Middle frontal gyrus (tissue), 1 donor: ENCODE measurements around the gene ARHGEF33.

Experiments used
- DNase-seq: peaks from one replicate; pipeline ENCODE4 v3.0.0-alpha.2; 2015; ENCODE audit warnings: low spot score; ENCODE audit errors: extremely low spot score

ARHGEF33 gene

GRCh38 chr2:38959938-38960608 is 70.4 kb downstream of the ARHGEF33 start:
- peak; percentile 31 for DNase-seq

GRCh38 chr2:38960609-38961320 is 71.1 kb downstream of the ARHGEF33 start:
- no peak for DNase-seq

- DNase-seq = no peak
Observed at GRCh38 chr2:38966006-38966405, 76.3 kb downstream of the ARHGEF33 start.

- no peak for DNase-seq
Observed at GRCh38 chr2:38966678-38967077, 77.0 kb downstream of the ARHGEF33 start.

- DNase-seq = no peak
Observed at GRCh38 chr2:38968021-38968420, 78.3 kb downstream of the ARHGEF33 start.

GRCh38 chr2:38971377-38971776 is 81.7 kb downstream of the ARHGEF33 start:
- no peak for DNase-seq

- no peak for DNase-seq
Observed at GRCh38 chr2:38973266-38973665, 83.6 kb downstream of the ARHGEF33 start.

GRCh38 chr2:38975042-38975441 is 85.4 kb downstream of the ARHGEF33 start:
- DNase-seq = no peak

GRCh38 chr2:38977047-38977446 is 87.4 kb downstream of the ARHGEF33 start:
- DNase-seq = no peak

- DNase-seq = no peak
Observed at GRCh38 chr2:38978296-38978903, 88.7 kb downstream of the ARHGEF33 start.

- no peak for DNase-seq
Observed at GRCh38 chr2:38978908-38979307, 89.2 kb downstream of the ARHGEF33 start.

GRCh38 chr2:38981003-38981669 is 91.5 kb downstream of the ARHGEF33 start:
- no peak for DNase-seq

- no peak for DNase-seq
Observed at GRCh38 chr2:38981670-38982357, 92.1 kb downstream of the ARHGEF33 start.

- DNase-seq = no peak
Observed at GRCh38 chr2:38982498-38982897, 92.8 kb downstream of the ARHGEF33 start.

GRCh38 chr2:38988716-38989115 is 99.0 kb downstream of the ARHGEF33 start:
- no peak for DNase-seq

GRCh38 chr2:38991899-38992298 is 102.2 kb downstream of the ARHGEF33 start:
- DNase-seq = no peak

- DNase-seq = no peak
Observed at GRCh38 chr2:38997781-38998180, 108.1 kb downstream of the ARHGEF33 start.

- DNase-seq = no peak
Observed at GRCh38 chr2:39000552-39000951, 110.9 kb downstream of the ARHGEF33 start.

- DNase-seq = no peak
Observed at GRCh38 chr2:39007875-39008504, 118.3 kb downstream of the ARHGEF33 start.

GRCh38 chr2:39008665-39009064 is 119.0 kb downstream of the ARHGEF33 start:
- DNase-seq = no peak

- no peak for DNase-seq
Observed at GRCh38 chr2:39013871-39014270, 124.2 kb downstream of the ARHGEF33 start.
